ENCODE measurements around the gene ALKBH5.

- no peak for TF ChIP-seq CTCF (IDR thresholded peaks at IDR 0.05; ENCODE audit: poor library complexity)
- no peak for TF ChIP-seq EZH2 (IDR thresholded peaks at IDR 0.05; ENCODE audit: borderline replicate concordance)
These were observed 32.3 kb upstream of the ALKBH5 start for GRCh38 chr17:18151290-18151689.
